Ishikawa (cell line): ENCODE measurements around the gene SCAPER.

ENCODE experiments used
- RAD21 ChIP-seq: IDR thresholded peaks from 2 replicates; pipeline ENCODE4 v1.6.1; 2012; ENCODE audit warnings: low read depth
- TEAD4 ChIP-seq: IDR thresholded peaks from 2 replicates; pipeline ENCODE4 v1.6.1; 2012
- USF1 ChIP-seq: IDR thresholded peaks from 2 replicates; pipeline ENCODE4 v1.6.1; 2012

- TF ChIP-seq TEAD4 (no peak), RAD21 (no peak), USF1 (no peak)
These were observed 33.6 kb upstream of the SCAPER start for GRCh38 chr15:76938752-76939151.
